GM12878 (cell line): ENCODE data around the gene NACC1. TPM values are rescaled to one million over a fixed set of nuclear protein-coding genes. Genes with fewer than 3 reads are reported as not detected.

Experiments used
- BCL11A ChIP-seq: IDR thresholded peaks from 2 replicates; pipeline ENCODE4 v1.6.1; 2011; ENCODE audit warnings: low read depth, low read length
- CBFB ChIP-seq: IDR thresholded peaks from 2 replicates; pipeline ENCODE4 v1.6.1; 2016; ENCODE audit warnings: antibody characterized with exemption, low read depth
- CEBPB ChIP-seq, 2 experiments: fragments of 150-350 bp in 1 of 2; IDR thresholded peaks; 2 replicates each; pipeline ENCODE4 v1.6.1; 2012 to 2014; ENCODE audit warnings: low read depth in 2 of 2, low read length in 2 of 2, borderline replicate concordance in 1 of 2, inconsistent platforms in 1 of 2
- ESRRA ChIP-seq: IDR thresholded peaks from 2 replicates; pipeline ENCODE4 v1.6.1; 2012; ENCODE audit warnings: mild to moderate bottlenecking, low read length, improper control_type of control experiment
- FOXK2 ChIP-seq: fragments of 450-650 bp; IDR thresholded peaks from 2 replicates; pipeline ENCODE4 v1.6.1; 2017; ENCODE audit warnings: mild to moderate bottlenecking, moderate library complexity
- HDAC6 ChIP-seq: fragments of 200-600 bp; sonication (generic); IDR thresholded peaks from one replicate; pipeline ENCODE4 v1.8.0; 2017; ENCODE audit warnings: antibody characterized with exemption; ENCODE audit not compliant: unreplicated experiment
- IRF5 ChIP-seq: fragments of 450-650 bp; IDR thresholded peaks from 2 replicates; pipeline ENCODE4 v1.6.1; 2017; ENCODE audit warnings: borderline replicate concordance
- MEF2B ChIP-seq: fragments of 450-650 bp; IDR thresholded peaks from 2 replicates; pipeline ENCODE4 v1.6.1; 2018; ENCODE audit warnings: mild to moderate bottlenecking, moderate library complexity; ENCODE audit not compliant: partially characterized antibody, poor library complexity, severe bottlenecking
- MTA2 ChIP-seq: fragments of 450-650 bp; IDR thresholded peaks from 2 replicates; pipeline ENCODE4 v1.6.1; 2016; ENCODE audit warnings: low read depth, mild to moderate bottlenecking, moderate library complexity
- MXI1 ChIP-seq: fragments of 150-350 bp; IDR thresholded peaks from 2 replicates; pipeline ENCODE4 v1.6.1; 2011; ENCODE audit warnings: low read depth, mild to moderate bottlenecking, inconsistent platforms, low read length, improper control_type of control experiment
- PKNOX1 ChIP-seq: fragments of 450-650 bp; IDR thresholded peaks from 2 replicates; pipeline ENCODE4 v1.6.1; 2016; ENCODE audit warnings: mild to moderate bottlenecking
- POLR2AphosphoS5 ChIP-seq: IDR thresholded peaks from 2 replicates; pipeline ENCODE4 v1.6.1; 2011; ENCODE audit warnings: mild to moderate bottlenecking, low read length, inconsistent platforms
- RB1 ChIP-seq: fragments of 450-650 bp; formaldehyde crosslinking; IDR thresholded peaks from 2 replicates; pipeline ENCODE4 v1.6.1; 2017; ENCODE audit warnings: mild to moderate bottlenecking, borderline replicate concordance
- RCOR1 ChIP-seq: conservative IDR thresholded peaks from 2 replicates; pipeline ENCODE4 v1.6.1; 2012; ENCODE audit warnings: low read depth, low read length, improper control_type of control experiment
- RFX5 ChIP-seq: IDR thresholded peaks from 2 replicates; pipeline ENCODE4 v1.6.1; 2011; ENCODE audit warnings: low read depth, low read length, improper control_type of control experiment
- SIX5 ChIP-seq: IDR thresholded peaks from 2 replicates; pipeline ENCODE4 v1.6.1; 2011; ENCODE audit warnings: mild to moderate bottlenecking, low read depth, low read length, moderate library complexity; ENCODE audit not compliant: severe bottlenecking
- SREBF2 ChIP-seq: IDR thresholded peaks from 2 replicates; pipeline ENCODE4 v1.6.1; 2012; ENCODE audit warnings: mild to moderate bottlenecking, low read length
- SUZ12 ChIP-seq: fragments of 200-600 bp; sonication (generic); IDR thresholded peaks from one replicate; pipeline ENCODE4 v1.6.1; 2018; ENCODE audit warnings: antibody characterized with exemption, mild to moderate bottlenecking; ENCODE audit not compliant: unreplicated experiment
- YY1 ChIP-seq: IDR thresholded peaks from 2 replicates; pipeline ENCODE4 v1.6.1; 2011; ENCODE audit warnings: low read depth, mild to moderate bottlenecking, low read length
- ZBTB40 ChIP-seq: fragments of 450-650 bp; IDR thresholded peaks from 2 replicates; pipeline ENCODE4 v1.6.1; 2016; ENCODE audit warnings: mild to moderate bottlenecking, moderate library complexity, borderline replicate concordance
- ZNF592 ChIP-seq: fragments of 450-650 bp; IDR thresholded peaks from 2 replicates; pipeline ENCODE4 v1.6.1; 2017; ENCODE audit warnings: mild to moderate bottlenecking, moderate library complexity
- ZNF622 ChIP-seq: fragments of 450-650 bp; IDR thresholded peaks from 2 replicates; pipeline ENCODE4 v1.6.1; 2017; ENCODE audit warnings: mild to moderate bottlenecking, inconsistent platforms
- polyA plus RNA-seq, 11 experiments: library from polyadenylated mRNA; depleted of rRNA in 4 of 11; unstranded in 6 of 11; stranded (reverse) in 5 of 11; fragments of >200 nt; fragmentation: Nextera tagmentation in 4 of 11; fragmentation: Illumina TruSeq in 1 of 11; extraction: Ambion mirVana in 4 of 11; extraction: Trizol in 1 of 11; gene quantifications; 1 replicate in 1 of 11; 2 replicates in 10 of 11; pipeline versions ENCODE4 v1.2.1 to v1.2.3, GENCODE V29; 2011 to 2016; ENCODE audit warnings: inconsistent platforms in 2 of 11, missing spikeins in 2 of 11, low read depth in 1 of 11
- total RNA-seq, 4 experiments: library from RNA; depleted of rRNA in 3 of 4; stranded (reverse); fragments of >200 nt in 3 of 4; fragmentation: Illumina TruSeq in 1 of 4; extraction: Trizol in 1 of 4; gene quantifications; 2 replicates each; pipeline versions ENCODE4 v1.2.1 to v1.2.3, GENCODE V29; 2013 to 2021

The NACC1 gene
- total and polyA plus RNA-seq, 10 of the 15 experiments (the other 5 are each of a cell fraction or from before 2014, with no cell fraction given): 0.18 to 120 (median 19.2) TPM

GRCh38 chr19:13104360-13104847 is 13.7 kb upstream of the NACC1 start (continued):
- TF ChIP-seq ZBTB40: peak; percentile 69
- peak; percentile 70 for TF ChIP-seq MEF2B
- TF ChIP-seq MXI1: no peak
- peak; percentile 45; the same call in 1 of the 2 replicates for TF ChIP-seq RB1
- TF ChIP-seq FOXK2: no peak
- 0 out of 2 replicates have a peak, but pooled peaks have one; percentile 8 for TF ChIP-seq BCL11A
- no peak for TF ChIP-seq RCOR1
- TF ChIP-seq SREBF2: no peak
- TF ChIP-seq CEBPB (IDR thresholded peaks at IDR 0.05; ENCODE audit: borderline replicate concordance in 1 of 2, low read depth in 2 of 2, low read length in 2 of 2): no peak
- no peak for TF ChIP-seq ZNF622
- no peak; the same call in 1 of the 2 replicates for TF ChIP-seq MTA2
- no peak for TF ChIP-seq HDAC6
- TF ChIP-seq SUZ12: no peak
- no peak for TF ChIP-seq POLR2AphosphoS5
- TF ChIP-seq YY1: peak; percentile 69
- TF ChIP-seq RFX5: no peak
- no peak for TF ChIP-seq ESRRA
- no peak for TF ChIP-seq PKNOX1
- TF ChIP-seq CBFB: no peak
- no peak for TF ChIP-seq IRF5
- TF ChIP-seq SIX5: no peak
- no peak for TF ChIP-seq ZNF592
